Keratinocyte (primary cell): ENCODE data around the gene DNPH1. TPM values are rescaled to one million over a fixed set of nuclear protein-coding genes. Genes with fewer than 3 reads are reported as not detected.

Source experiments
- DNase-seq: peaks from one replicate; pipeline ENCODE4 v3.0.0-alpha.2; 2011; ENCODE audit warnings: low read depth, missing footprints, low spot score
- FAIRE-seq: peaks from 2 replicates; lab custom pipeline; 2011; peaks lifted over from hg19 to GRCh38; lab: Jason Lieb, UNC
- H2AFZ ChIP-seq: 2 replicates; pipeline ENCODE4 v1.6.0; 2012; ENCODE audit warnings: low read length, control low read depth, inconsistent platforms; ENCODE audit not compliant: control insufficient read depth
- H3K27ac ChIP-seq: 2 replicates; pipeline ENCODE4 v1.5.1; 2011; ENCODE audit warnings: low read length; ENCODE audit not compliant: control insufficient read depth, insufficient read depth
- H3K27me3 ChIP-seq: 3 replicates; pipeline ENCODE4 v1.6.0; 2011; ENCODE audit warnings: low read length; ENCODE audit not compliant: control insufficient read depth, insufficient read depth; ENCODE audit errors: extremely low read depth
- H3K36me3 ChIP-seq, 2 experiments: 2 replicates in 1 of 2; 3 replicates in 1 of 2; pipeline ENCODE4 v1.5.1; 2011; ENCODE audit warnings: low read length in 2 of 2, mild to moderate bottlenecking in 1 of 2; ENCODE audit not compliant: control insufficient read depth in 2 of 2, insufficient read depth in 2 of 2; ENCODE audit errors: extremely low read depth in 1 of 2
- H3K4me1 ChIP-seq: 3 replicates; pipeline ENCODE4 v1.5.1; 2011; ENCODE audit warnings: low read length; ENCODE audit not compliant: control insufficient read depth, insufficient read depth; ENCODE audit errors: extremely low read depth
- H3K4me2 ChIP-seq: 3 replicates; pipeline ENCODE4 v1.6.0; 2011; ENCODE audit warnings: low read depth, low read length; ENCODE audit not compliant: control insufficient read depth, insufficient read depth; ENCODE audit errors: extremely low read depth
- H3K4me3 ChIP-seq, 3 experiments: fragments of 200-600 bp in 1 of 3; sonication (generic) in 1 of 3; 2 replicates in 2 of 3; 3 replicates in 1 of 3; pipeline ENCODE4 v1.5.1; 2011 to 2016; ENCODE audit warnings: low read length in 3 of 3, mild to moderate bottlenecking in 3 of 3, control low read depth in 2 of 3, inconsistent platforms in 1 of 3, low read depth in 1 of 3, mixed read lengths in 1 of 3, mixed run types in 1 of 3, moderate library complexity in 1 of 3; ENCODE audit not compliant: control insufficient read depth in 2 of 3, insufficient read depth in 2 of 3; ENCODE audit errors: extremely low read depth in 1 of 3
- H3K79me2 ChIP-seq: 2 replicates; pipeline ENCODE4 v1.6.0; 2012; ENCODE audit warnings: low read length; ENCODE audit not compliant: control insufficient read depth, insufficient read depth
- H3K9ac ChIP-seq: 3 replicates; pipeline ENCODE4 v1.6.0; 2011; ENCODE audit warnings: low read length; ENCODE audit not compliant: control insufficient read depth, insufficient read depth; ENCODE audit errors: extremely low read depth
- H3K9me1 ChIP-seq: 3 replicates; pipeline ENCODE4 v1.6.0; 2011; ENCODE audit warnings: low read length; ENCODE audit not compliant: control insufficient read depth, insufficient read depth; ENCODE audit errors: extremely low read depth
- H3K9me3 ChIP-seq: 2 replicates; pipeline ENCODE4 v1.5.1; 2012; ENCODE audit warnings: low read depth, low read length; ENCODE audit not compliant: control insufficient read depth
- H4K20me1 ChIP-seq: 3 replicates; pipeline ENCODE4 v1.6.0; 2011; ENCODE audit warnings: low read length; ENCODE audit not compliant: control insufficient read depth, insufficient read depth; ENCODE audit errors: extremely low read depth
- EZH2 ChIP-seq: IDR thresholded peaks from one replicate; pipeline ENCODE4 v1.6.1; 2012; ENCODE audit warnings: inconsistent platforms, mild to moderate bottlenecking, low read length, moderate library complexity
- dilution Hi-C: fragments of 300-500 bp; cut with MboI; formaldehyde crosslinking; loops from one replicate; pipeline ENCODE4 v1.7.0; 2020; ENCODE audit warnings: low sequenced_read_pairs; ENCODE audit not compliant: extremely low pct_ligation_motif_present
- polyA plus RNA-seq, 5 experiments: library from polyadenylated mRNA; depleted of rRNA in 3 of 5; stranded (reverse) in 3 of 5; stranded (forward) in 1 of 5; unstranded in 1 of 5; fragments of >200 nt; gene quantifications; 1 replicate in 1 of 5; 2 replicates in 3 of 5; 3 replicates in 1 of 5; pipeline versions ENCODE4 v1.2.1 to v1.2.3, GENCODE V29; 2011 to 2012; ENCODE audit warnings: missing spikeins in 2 of 5, low read depth in 1 of 5, low replicate concordance in 1 of 5
- TF ChIP-seq, protein P1 (sequence below), 3 experiments: IDR thresholded peaks in 1 of 3; conservative IDR thresholded peaks in 1 of 3; optimal IDR thresholded peaks in 1 of 3; 2 replicates in 2 of 3; 3 replicates in 1 of 3; pipeline versions ENCODE3 to v1.5.1; 2011; ENCODE audit warnings: low read length in 3 of 3, mild to moderate bottlenecking in 3 of 3, moderate library complexity in 2 of 3, control low read depth in 1 of 3, inconsistent platforms in 1 of 3; ENCODE audit not compliant: insufficient read depth in 2 of 3; ENCODE audit errors: extremely low read depth in 1 of 3

Gene DNPH1
- polyA plus RNA-seq, 1 donor (not counting 4 experiments of a cell fraction or from before 2014, with no cell fraction given): 73.9 TPM

DNA sequence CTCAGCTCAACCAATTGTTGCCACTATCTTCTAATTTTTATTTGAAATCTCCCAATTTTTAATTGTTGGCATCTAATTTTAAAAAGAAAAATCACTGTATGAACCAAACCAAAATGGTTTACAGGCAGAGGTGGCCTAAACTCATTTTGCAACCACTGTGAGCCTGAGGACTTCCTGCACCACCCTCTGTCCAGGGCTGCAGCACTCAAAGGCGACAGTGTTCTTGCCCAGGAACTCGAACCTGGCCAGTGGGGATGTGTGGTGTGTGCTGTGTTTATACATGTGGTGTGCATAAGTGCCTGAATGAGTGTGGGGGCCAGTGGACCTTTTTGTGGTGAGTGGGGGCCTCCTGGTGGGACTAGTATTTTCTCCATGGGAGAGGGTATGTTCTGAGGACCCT, 44.4 kb upstream of the DNPH1 start:
- Histone ChIP-seq H3K9me3 (no peaks in the 10 kb centered on the region), H3K79me2 (no peaks in the 10 kb centered on the region), H3K9me1 (no peaks in the 10 kb centered on the region), H3K4me1 (peaks cover 5% of the 10 kb centered on the region), H3K36me3 (no peaks in the 10 kb centered on the region), H3K4me2 (no peak overlapping the region), H3K9ac (no peak overlapping the region), H3K27me3 (peaks cover 59% of the 10 kb centered on the region), H2AFZ (no peak overlapping the region), H3K27ac (no peak overlapping the region), H3K4me3 (no peak overlapping the region), H4K20me1 (no peaks in the 10 kb centered on the region)
- DNase-seq: no peak
- dilution Hi-C loops: no loop called here
- no peak for FAIRE-seq
- TF ChIP-seq, protein P1, sequence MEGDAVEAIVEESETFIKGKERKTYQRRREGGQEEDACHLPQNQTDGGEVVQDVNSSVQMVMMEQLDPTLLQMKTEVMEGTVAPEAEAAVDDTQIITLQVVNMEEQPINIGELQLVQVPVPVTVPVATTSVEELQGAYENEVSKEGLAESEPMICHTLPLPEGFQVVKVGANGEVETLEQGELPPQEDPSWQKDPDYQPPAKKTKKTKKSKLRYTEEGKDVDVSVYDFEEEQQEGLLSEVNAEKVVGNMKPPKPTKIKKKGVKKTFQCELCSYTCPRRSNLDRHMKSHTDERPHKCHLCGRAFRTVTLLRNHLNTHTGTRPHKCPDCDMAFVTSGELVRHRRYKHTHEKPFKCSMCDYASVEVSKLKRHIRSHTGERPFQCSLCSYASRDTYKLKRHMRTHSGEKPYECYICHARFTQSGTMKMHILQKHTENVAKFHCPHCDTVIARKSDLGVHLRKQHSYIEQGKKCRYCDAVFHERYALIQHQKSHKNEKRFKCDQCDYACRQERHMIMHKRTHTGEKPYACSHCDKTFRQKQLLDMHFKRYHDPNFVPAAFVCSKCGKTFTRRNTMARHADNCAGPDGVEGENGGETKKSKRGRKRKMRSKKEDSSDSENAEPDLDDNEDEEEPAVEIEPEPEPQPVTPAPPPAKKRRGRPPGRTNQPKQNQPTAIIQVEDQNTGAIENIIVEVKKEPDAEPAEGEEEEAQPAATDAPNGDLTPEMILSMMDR (optimal IDR thresholded peaks at IDR 0.05 in 1 of 3, IDR thresholded peaks at IDR 0.05 in 1 of 3, conservative IDR thresholded peaks at IDR 0.05 in 1 of 3; ENCODE audit: extremely low read depth in 1 of 3, insufficient read depth in 2 of 3, low read length in 3 of 3): no peak
- TF ChIP-seq EZH2: no peak

DNA sequence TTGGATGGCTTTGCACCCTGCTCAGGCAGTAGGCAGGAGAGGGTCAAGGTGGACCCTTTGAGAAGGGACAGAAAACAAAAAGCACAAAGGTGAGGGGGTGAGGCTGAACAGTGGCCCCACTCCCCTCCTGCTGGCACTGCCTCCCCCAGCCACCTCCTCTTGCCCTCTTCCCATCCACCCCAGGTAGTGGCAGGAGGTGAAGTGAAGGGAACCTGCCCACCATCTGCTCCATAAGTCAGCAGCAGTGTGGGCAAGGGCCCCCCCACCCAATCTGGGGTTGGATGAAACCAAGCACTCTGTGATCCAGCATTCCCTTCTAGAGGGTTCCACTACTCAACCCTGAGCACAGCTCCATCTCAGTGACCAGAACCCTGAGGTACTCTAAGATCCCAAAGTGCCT, 42.7 kb upstream of the DNPH1 start:
- no peak for FAIRE-seq
- Histone ChIP-seq H3K27ac (no peak overlapping the region), H3K9ac (no peak overlapping the region), H3K27me3 (peaks cover 64% of the 10 kb centered on the region), H3K4me2 (no peak overlapping the region), H2AFZ (no peak overlapping the region), H3K9me1 (no peaks in the 10 kb centered on the region), H3K4me1 (peaks cover 5% of the 10 kb centered on the region), H3K4me3 (no peak overlapping the region), H3K36me3 (no peaks in the 10 kb centered on the region), H3K79me2 (no peaks in the 10 kb centered on the region), H4K20me1 (no peaks in the 10 kb centered on the region), H3K9me3 (no peaks in the 10 kb centered on the region)
- dilution Hi-C loops: no loop called here
- TF ChIP-seq, protein P1 (optimal IDR thresholded peaks at IDR 0.05 in 1 of 3, IDR thresholded peaks at IDR 0.05 in 1 of 3, conservative IDR thresholded peaks at IDR 0.05 in 1 of 3; ENCODE audit: extremely low read depth in 1 of 3, insufficient read depth in 2 of 3, low read length in 3 of 3): no peak
- no peak for TF ChIP-seq EZH2
- no peak for DNase-seq
